Liver (tissue), 9 donors: Measurements from ENCODE around the gene SERTAD2. TPM values are rescaled to one million over a fixed set of nuclear protein-coding genes. Genes with fewer than 3 reads are reported as not detected.
A peak's percentile ranks its signal among the peaks of the same experiment; 100 is the strongest.

ENCODE experiments used
- DNase-seq: peaks from one replicate; pipeline ENCODE4 v3.0.0-alpha.2; 2017; ENCODE audit warnings: low spot score
- H3K27ac ChIP-seq, 2 donors: one replicate each; pipeline ENCODE4 v1.7.0; 2013; ENCODE audit warnings: inconsistent platforms in 2 of 2, low read length in 2 of 2, control low read depth in 1 of 2, low read depth in 1 of 2, mild to moderate bottlenecking in 1 of 2
- H3K27me3 ChIP-seq, 4 donors: one replicate each; pipeline versions ENCODE4 v1.6.1 to v1.7.0; 2013; ENCODE audit warnings: low read length in 3 of 4, inconsistent platforms in 1 of 4, mild to moderate bottlenecking in 1 of 4, moderate library complexity in 1 of 4; ENCODE audit not compliant: control insufficient read depth in 4 of 4, insufficient read depth in 4 of 4
- H3K36me3 ChIP-seq, 4 donors: one replicate each; pipeline versions ENCODE4 v1.6.1 to v1.7.0; 2013; ENCODE audit warnings: low read length in 3 of 4, mild to moderate bottlenecking in 3 of 4, low read depth in 1 of 4, moderate library complexity in 1 of 4; ENCODE audit not compliant: control insufficient read depth in 4 of 4, insufficient read depth in 3 of 4
- H3K4me1 ChIP-seq, 4 donors: one replicate each; pipeline versions ENCODE4 v1.6.1 to v1.7.0; 2013; ENCODE audit warnings: low read length in 3 of 4, mild to moderate bottlenecking in 3 of 4, moderate library complexity in 1 of 4; ENCODE audit not compliant: control insufficient read depth in 4 of 4, insufficient read depth in 4 of 4
- H3K4me3 ChIP-seq, 3 donors: one replicate each; pipeline versions ENCODE4 v1.6.1 to v1.7.0; 2013; ENCODE audit warnings: low read length in 3 of 3, control low read depth in 1 of 3, low read depth in 1 of 3, mild to moderate bottlenecking in 1 of 3
- H3K9ac ChIP-seq, 2 donors: one replicate each; pipeline ENCODE4 v1.7.0; 2013; ENCODE audit warnings: low read length in 2 of 2, mild to moderate bottlenecking in 2 of 2, moderate library complexity in 2 of 2, control low read depth in 1 of 2, low read depth in 1 of 2
- H3K9me3 ChIP-seq, 4 donors: one replicate each; pipeline versions ENCODE4 v1.6.1 to v1.7.0; 2013; ENCODE audit warnings: low read length in 3 of 4; ENCODE audit not compliant: control insufficient read depth in 4 of 4
- ATF3 ChIP-seq: IDR thresholded peaks from 2 replicates; pipeline ENCODE4 v1.6.1; 2016; ENCODE audit warnings: antibody characterized with exemption
- EGR1 ChIP-seq, 2 donors: IDR thresholded peaks; 2 replicates each; pipeline ENCODE4 v1.6.1; 2016 to 2018; ENCODE audit warnings: antibody characterized with exemption in 2 of 2, low read depth in 2 of 2
- FOXA2 ChIP-seq: IDR thresholded peaks from 2 replicates; pipeline ENCODE4 v1.6.1; 2016; ENCODE audit warnings: antibody characterized with exemption
- HNF4G ChIP-seq: IDR thresholded peaks from 2 replicates; pipeline ENCODE4 v1.6.1; 2016; ENCODE audit warnings: antibody characterized with exemption
- JUND ChIP-seq, 2 donors: IDR thresholded peaks; 2 replicates each; pipeline ENCODE4 v1.6.1; 2016; ENCODE audit warnings: antibody characterized with exemption in 2 of 2
- NR2F2 ChIP-seq: IDR thresholded peaks from 2 replicates; pipeline ENCODE4 v1.6.1; 2016; ENCODE audit warnings: antibody characterized with exemption
- RAD21 ChIP-seq, 2 donors: IDR thresholded peaks; 2 replicates each; pipeline ENCODE4 v1.6.1; 2016; ENCODE audit warnings: antibody characterized with exemption in 2 of 2, mild to moderate bottlenecking in 2 of 2
- RXRA ChIP-seq, 2 donors: IDR thresholded peaks; 2 replicates each; pipeline ENCODE4 v1.6.1; 2017 to 2018; ENCODE audit warnings: antibody characterized with exemption in 2 of 2, mild to moderate bottlenecking in 1 of 2
- ZBTB33 ChIP-seq: IDR thresholded peaks from 2 replicates; pipeline ENCODE4 v1.6.1; 2016; ENCODE audit warnings: antibody characterized with exemption
- WGBS: extraction: QIAGEN DNeasy Blood & Tissue Kit; methylation state at CpG from one replicate; pipeline ENCODE4 v1.1.7; 2013; 5-methylcytosine and 5-hydroxymethylcytosine counted together
- polyA plus RNA-seq, 2 donors: library from polyadenylated mRNA; stranded (reverse) in 1 of 2; unstranded in 1 of 2; fragments of 200-250 nt in 1 of 2; fragments of >200 nt in 1 of 2; fragmentation: Nextera tagmentation in 1 of 2; extraction: Ambion mirVana in 1 of 2; gene quantifications; one replicate each; pipeline versions ENCODE4 v1.2.1 to v1.2.3, GENCODE V29; 2013 to 2015
- total RNA-seq, 2 donors: library from RNA; depleted of rRNA; stranded (reverse); fragments of >200 nt; gene quantifications; one replicate each; pipeline ENCODE4 v1.2.3, GENCODE V29; 2014
- TF ChIP-seq, protein P1 (sequence below): fragments of 150-350 bp; IDR thresholded peaks from 2 replicates; pipeline ENCODE4 v1.5.1; 2017; ENCODE audit warnings: improper control_type of control experiment, low read depth, low read length; ENCODE audit not compliant: missing input control
- TF ChIP-seq, protein P2 (sequence below): IDR thresholded peaks from 2 replicates; pipeline ENCODE4 v1.6.1; 2016; ENCODE audit warnings: antibody characterized with exemption, mild to moderate bottlenecking
- donor health status: healthy.
- donor health status: healthy.
- donor health status: healthy.
- donor health status: healthy.
- donor health status: healthy.

SERTAD2 gene
- total and polyA plus RNA-seq, 4 donors, result 5.1 to 13.3 (median 6.4) TPM

- no peak for TF ChIP-seq HNF4G
Observed at GRCh38 chr2:64612575-64613195, 41.0 kb downstream of the SERTAD2 start (continued).

DNA sequence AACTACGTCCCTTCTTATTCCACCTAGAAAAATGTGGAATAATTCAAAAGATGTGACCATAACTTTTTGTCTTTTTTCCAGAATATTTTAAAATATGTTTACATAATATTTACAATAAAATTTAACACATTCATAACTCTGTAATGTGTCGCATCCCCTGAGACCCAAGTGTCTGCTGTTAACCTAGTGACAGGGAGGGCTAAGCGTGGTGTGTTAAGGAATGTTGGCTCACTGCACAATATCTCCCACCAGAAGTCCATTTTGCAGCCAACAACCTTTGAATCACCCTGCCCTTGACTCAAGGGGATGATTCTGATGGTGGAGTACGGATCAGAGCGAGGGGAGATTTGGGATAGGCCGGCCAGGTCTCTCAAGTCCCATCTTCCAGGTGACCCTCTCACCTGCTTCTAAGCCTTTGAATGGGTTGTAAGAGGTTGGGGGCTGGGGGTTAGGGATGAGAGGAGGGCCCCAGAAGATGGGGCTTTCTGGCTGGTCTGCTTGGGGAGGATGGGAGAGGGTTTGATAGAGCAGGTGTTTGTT lies 43.3 kb downstream of the SERTAD2 start:
- no peak overlapping the region for H3K27ac ChIP-seq
- no peak overlapping the region for H3K4me3 ChIP-seq
- no peaks in the 10 kb centered on the region for H3K27me3 ChIP-seq
- WGBS, result 97% methylated on average over 6 of the region's 6 CpGs
- TF ChIP-seq NR2F2 (no peak), EGR1 (IDR thresholded peaks at IDR 0.05; ENCODE audit: low read depth in 2 of 2) (no peak), ATF3 (no peak), RAD21 (IDR thresholded peaks at IDR 0.05) (no peak)
- H3K9ac ChIP-seq, result no peak overlapping the region
- no peaks in the 10 kb centered on the region for H3K36me3 ChIP-seq
- H3K9me3 ChIP-seq, result no peaks in the 10 kb centered on the region
- peaks cover 0 to 25% (median 14%) of the 10 kb centered on the region in 4 donors for H3K4me1 ChIP-seq
- no peak for DNase-seq

- Histone ChIP-seq H3K4me1 (peaks cover 0 to 25% (median 14%) of the 10 kb centered on the region in 4 donors), H3K27ac (peak overlapping the region; percentile 16 to 40), H3K9me3 (no peaks in the 10 kb centered on the region), H3K27me3 (no peaks in the 10 kb centered on the region), H3K9ac (peak overlapping the region; percentile 71 to 78), H3K36me3 (no peaks in the 10 kb centered on the region), H3K4me3 (peak overlapping the region; percentile 53 to 72 (median 71))
- whole genome bisulfite sequencing, result 82% methylated on average over 3 of the region's 3 CpGs
- TF ChIP-seq ZBTB33 (no peak), FOXA2 (no peak), JUND (IDR thresholded peaks at IDR 0.05) (no peak), RXRA (IDR thresholded peaks at IDR 0.05) (no peak)
- TF ChIP-seq, protein P1, sequence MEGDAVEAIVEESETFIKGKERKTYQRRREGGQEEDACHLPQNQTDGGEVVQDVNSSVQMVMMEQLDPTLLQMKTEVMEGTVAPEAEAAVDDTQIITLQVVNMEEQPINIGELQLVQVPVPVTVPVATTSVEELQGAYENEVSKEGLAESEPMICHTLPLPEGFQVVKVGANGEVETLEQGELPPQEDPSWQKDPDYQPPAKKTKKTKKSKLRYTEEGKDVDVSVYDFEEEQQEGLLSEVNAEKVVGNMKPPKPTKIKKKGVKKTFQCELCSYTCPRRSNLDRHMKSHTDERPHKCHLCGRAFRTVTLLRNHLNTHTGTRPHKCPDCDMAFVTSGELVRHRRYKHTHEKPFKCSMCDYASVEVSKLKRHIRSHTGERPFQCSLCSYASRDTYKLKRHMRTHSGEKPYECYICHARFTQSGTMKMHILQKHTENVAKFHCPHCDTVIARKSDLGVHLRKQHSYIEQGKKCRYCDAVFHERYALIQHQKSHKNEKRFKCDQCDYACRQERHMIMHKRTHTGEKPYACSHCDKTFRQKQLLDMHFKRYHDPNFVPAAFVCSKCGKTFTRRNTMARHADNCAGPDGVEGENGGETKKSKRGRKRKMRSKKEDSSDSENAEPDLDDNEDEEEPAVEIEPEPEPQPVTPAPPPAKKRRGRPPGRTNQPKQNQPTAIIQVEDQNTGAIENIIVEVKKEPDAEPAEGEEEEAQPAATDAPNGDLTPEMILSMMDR, result no peak
- TF ChIP-seq, protein P2, sequence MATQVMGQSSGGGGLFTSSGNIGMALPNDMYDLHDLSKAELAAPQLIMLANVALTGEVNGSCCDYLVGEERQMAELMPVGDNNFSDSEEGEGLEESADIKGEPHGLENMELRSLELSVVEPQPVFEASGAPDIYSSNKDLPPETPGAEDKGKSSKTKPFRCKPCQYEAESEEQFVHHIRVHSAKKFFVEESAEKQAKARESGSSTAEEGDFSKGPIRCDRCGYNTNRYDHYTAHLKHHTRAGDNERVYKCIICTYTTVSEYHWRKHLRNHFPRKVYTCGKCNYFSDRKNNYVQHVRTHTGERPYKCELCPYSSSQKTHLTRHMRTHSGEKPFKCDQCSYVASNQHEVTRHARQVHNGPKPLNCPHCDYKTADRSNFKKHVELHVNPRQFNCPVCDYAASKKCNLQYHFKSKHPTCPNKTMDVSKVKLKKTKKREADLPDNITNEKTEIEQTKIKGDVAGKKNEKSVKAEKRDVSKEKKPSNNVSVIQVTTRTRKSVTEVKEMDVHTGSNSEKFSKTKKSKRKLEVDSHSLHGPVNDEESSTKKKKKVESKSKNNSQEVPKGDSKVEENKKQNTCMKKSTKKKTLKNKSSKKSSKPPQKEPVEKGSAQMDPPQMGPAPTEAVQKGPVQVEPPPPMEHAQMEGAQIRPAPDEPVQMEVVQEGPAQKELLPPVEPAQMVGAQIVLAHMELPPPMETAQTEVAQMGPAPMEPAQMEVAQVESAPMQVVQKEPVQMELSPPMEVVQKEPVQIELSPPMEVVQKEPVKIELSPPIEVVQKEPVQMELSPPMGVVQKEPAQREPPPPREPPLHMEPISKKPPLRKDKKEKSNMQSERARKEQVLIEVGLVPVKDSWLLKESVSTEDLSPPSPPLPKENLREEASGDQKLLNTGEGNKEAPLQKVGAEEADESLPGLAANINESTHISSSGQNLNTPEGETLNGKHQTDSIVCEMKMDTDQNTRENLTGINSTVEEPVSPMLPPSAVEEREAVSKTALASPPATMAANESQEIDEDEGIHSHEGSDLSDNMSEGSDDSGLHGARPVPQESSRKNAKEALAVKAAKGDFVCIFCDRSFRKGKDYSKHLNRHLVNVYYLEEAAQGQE, result no peak
- no peak for DNase-seq
Observed at GRCh38 chr2:64609942-64610281, 43.8 kb downstream of the SERTAD2 start.
